ENCODE data around the gene TMCC3. TPM values are rescaled to one million over a fixed set of nuclear protein-coding genes. Genes with fewer than 3 reads are reported as not detected.

Gene TMCC3
- total and polyA plus RNA-seq, 2 of the 13 experiments (the other 11 are each of a cell fraction or from before 2014, with no cell fraction given), result not detected

GRCh38 chr12:94637390-94638113 lies 12.8 kb downstream of the TMCC3 start (continued):
- TF ChIP-seq, protein P1, sequence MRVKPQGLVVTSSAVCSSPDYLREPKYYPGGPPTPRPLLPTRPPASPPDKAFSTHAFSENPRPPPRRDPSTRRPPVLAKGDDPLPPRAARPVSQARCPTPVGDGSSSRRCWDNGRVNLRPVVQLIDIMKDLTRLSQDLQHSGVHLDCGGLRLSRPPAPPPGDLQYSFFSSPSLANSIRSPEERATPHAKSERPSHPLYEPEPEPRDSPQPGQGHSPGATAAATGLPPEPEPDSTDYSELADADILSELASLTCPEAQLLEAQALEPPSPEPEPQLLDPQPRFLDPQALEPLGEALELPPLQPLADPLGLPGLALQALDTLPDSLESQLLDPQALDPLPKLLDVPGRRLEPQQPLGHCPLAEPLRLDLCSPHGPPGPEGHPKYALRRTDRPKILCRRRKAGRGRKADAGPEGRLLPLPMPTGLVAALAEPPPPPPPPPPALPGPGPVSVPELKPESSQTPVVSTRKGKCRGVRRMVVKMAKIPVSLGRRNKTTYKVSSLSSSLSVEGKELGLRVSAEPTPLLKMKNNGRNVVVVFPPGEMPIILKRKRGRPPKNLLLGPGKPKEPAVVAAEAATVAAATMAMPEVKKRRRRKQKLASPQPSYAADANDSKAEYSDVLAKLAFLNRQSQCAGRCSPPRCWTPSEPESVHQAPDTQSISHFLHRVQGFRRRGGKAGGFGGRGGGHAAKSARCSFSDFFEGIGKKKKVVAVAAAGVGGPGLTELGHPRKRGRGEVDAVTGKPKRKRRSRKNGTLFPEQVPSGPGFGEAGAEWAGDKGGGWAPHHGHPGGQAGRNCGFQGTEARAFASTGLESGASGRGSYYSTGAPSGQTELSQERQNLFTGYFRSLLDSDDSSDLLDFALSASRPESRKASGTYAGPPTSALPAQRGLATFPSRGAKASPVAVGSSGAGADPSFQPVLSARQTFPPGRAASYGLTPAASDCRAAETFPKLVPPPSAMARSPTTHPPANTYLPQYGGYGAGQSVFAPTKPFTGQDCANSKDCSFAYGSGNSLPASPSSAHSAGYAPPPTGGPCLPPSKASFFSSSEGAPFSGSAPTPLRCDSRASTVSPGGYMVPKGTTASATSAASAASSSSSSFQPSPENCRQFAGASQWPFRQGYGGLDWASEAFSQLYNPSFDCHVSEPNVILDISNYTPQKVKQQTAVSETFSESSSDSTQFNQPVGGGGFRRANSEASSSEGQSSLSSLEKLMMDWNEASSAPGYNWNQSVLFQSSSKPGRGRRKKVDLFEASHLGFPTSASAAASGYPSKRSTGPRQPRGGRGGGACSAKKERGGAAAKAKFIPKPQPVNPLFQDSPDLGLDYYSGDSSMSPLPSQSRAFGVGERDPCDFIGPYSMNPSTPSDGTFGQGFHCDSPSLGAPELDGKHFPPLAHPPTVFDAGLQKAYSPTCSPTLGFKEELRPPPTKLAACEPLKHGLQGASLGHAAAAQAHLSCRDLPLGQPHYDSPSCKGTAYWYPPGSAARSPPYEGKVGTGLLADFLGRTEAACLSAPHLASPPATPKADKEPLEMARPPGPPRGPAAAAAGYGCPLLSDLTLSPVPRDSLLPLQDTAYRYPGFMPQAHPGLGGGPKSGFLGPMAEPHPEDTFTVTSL (CRISPR knock-in tag; IDR thresholded peaks at IDR 0.05; ENCODE audit: borderline replicate concordance), result peak; percentile 52; the same call in 1 of the 2 replicates
- TF ChIP-seq, protein P2, sequence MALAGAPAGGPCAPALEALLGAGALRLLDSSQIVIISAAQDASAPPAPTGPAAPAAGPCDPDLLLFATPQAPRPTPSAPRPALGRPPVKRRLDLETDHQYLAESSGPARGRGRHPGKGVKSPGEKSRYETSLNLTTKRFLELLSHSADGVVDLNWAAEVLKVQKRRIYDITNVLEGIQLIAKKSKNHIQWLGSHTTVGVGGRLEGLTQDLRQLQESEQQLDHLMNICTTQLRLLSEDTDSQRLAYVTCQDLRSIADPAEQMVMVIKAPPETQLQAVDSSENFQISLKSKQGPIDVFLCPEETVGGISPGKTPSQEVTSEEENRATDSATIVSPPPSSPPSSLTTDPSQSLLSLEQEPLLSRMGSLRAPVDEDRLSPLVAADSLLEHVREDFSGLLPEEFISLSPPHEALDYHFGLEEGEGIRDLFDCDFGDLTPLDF (CRISPR knock-in tag; IDR thresholded peaks at IDR 0.05), result no peak
- TF ChIP-seq, protein P3, sequence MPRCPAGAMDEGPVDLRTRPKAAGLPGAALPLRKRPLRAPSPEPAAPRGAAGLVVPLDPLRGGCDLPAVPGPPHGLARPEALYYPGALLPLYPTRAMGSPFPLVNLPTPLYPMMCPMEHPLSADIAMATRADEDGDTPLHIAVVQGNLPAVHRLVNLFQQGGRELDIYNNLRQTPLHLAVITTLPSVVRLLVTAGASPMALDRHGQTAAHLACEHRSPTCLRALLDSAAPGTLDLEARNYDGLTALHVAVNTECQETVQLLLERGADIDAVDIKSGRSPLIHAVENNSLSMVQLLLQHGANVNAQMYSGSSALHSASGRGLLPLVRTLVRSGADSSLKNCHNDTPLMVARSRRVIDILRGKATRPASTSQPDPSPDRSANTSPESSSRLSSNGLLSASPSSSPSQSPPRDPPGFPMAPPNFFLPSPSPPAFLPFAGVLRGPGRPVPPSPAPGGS (CRISPR knock-in tag; IDR thresholded peaks at IDR 0.05), result no peak
- TF ChIP-seq ZNF24 (IDR thresholded peaks at IDR 0.05), result peak; percentile 90
- TF ChIP-seq, protein P4, sequence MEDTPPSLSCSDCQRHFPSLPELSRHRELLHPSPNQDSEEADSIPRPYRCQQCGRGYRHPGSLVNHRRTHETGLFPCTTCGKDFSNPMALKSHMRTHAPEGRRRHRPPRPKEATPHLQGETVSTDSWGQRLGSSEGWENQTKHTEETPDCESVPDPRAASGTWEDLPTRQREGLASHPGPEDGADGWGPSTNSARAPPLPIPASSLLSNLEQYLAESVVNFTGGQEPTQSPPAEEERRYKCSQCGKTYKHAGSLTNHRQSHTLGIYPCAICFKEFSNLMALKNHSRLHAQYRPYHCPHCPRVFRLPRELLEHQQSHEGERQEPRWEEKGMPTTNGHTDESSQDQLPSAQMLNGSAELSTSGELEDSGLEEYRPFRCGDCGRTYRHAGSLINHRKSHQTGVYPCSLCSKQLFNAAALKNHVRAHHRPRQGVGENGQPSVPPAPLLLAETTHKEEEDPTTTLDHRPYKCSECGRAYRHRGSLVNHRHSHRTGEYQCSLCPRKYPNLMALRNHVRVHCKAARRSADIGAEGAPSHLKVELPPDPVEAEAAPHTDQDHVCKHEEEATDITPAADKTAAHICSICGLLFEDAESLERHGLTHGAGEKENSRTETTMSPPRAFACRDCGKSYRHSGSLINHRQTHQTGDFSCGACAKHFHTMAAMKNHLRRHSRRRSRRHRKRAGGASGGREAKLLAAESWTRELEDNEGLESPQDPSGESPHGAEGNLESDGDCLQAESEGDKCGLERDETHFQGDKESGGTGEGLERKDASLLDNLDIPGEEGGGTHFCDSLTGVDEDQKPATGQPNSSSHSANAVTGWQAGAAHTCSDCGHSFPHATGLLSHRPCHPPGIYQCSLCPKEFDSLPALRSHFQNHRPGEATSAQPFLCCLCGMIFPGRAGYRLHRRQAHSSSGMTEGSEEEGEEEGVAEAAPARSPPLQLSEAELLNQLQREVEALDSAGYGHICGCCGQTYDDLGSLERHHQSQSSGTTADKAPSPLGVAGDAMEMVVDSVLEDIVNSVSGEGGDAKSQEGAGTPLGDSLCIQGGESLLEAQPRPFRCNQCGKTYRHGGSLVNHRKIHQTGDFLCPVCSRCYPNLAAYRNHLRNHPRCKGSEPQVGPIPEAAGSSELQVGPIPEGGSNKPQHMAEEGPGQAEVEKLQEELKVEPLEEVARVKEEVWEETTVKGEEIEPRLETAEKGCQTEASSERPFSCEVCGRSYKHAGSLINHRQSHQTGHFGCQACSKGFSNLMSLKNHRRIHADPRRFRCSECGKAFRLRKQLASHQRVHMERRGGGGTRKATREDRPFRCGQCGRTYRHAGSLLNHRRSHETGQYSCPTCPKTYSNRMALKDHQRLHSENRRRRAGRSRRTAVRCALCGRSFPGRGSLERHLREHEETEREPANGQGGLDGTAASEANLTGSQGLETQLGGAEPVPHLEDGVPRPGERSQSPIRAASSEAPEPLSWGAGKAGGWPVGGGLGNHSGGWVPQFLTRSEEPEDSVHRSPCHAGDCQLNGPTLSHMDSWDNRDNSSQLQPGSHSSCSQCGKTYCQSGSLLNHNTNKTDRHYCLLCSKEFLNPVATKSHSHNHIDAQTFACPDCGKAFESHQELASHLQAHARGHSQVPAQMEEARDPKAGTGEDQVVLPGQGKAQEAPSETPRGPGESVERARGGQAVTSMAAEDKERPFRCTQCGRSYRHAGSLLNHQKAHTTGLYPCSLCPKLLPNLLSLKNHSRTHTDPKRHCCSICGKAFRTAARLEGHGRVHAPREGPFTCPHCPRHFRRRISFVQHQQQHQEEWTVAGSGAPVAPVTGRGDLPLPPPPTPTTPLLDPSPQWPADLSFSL (CRISPR knock-in tag; IDR thresholded peaks at IDR 0.05), result peak; percentile 41; the same call in 1 of the 2 replicates
- TF ChIP-seq FOSL2 (CRISPR knock-in tag; IDR thresholded peaks at IDR 0.05), result peak; percentile 45
- TF ChIP-seq, protein P5, sequence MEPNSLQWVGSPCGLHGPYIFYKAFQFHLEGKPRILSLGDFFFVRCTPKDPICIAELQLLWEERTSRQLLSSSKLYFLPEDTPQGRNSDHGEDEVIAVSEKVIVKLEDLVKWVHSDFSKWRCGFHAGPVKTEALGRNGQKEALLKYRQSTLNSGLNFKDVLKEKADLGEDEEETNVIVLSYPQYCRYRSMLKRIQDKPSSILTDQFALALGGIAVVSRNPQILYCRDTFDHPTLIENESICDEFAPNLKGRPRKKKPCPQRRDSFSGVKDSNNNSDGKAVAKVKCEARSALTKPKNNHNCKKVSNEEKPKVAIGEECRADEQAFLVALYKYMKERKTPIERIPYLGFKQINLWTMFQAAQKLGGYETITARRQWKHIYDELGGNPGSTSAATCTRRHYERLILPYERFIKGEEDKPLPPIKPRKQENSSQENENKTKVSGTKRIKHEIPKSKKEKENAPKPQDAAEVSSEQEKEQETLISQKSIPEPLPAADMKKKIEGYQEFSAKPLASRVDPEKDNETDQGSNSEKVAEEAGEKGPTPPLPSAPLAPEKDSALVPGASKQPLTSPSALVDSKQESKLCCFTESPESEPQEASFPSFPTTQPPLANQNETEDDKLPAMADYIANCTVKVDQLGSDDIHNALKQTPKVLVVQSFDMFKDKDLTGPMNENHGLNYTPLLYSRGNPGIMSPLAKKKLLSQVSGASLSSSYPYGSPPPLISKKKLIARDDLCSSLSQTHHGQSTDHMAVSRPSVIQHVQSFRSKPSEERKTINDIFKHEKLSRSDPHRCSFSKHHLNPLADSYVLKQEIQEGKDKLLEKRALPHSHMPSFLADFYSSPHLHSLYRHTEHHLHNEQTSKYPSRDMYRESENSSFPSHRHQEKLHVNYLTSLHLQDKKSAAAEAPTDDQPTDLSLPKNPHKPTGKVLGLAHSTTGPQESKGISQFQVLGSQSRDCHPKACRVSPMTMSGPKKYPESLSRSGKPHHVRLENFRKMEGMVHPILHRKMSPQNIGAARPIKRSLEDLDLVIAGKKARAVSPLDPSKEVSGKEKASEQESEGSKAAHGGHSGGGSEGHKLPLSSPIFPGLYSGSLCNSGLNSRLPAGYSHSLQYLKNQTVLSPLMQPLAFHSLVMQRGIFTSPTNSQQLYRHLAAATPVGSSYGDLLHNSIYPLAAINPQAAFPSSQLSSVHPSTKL (CRISPR knock-in tag; IDR thresholded peaks at IDR 0.05), result peak; percentile 46; the same call in 1 of the 2 replicates
- TF ChIP-seq GATAD2A (CRISPR knock-in tag; IDR thresholded peaks at IDR 0.05), result peak; percentile 44; the same call in 1 of the 2 replicates
- no peak for TF ChIP-seq ZFP36L1 (CRISPR knock-in tag; IDR thresholded peaks at IDR 0.05)
